GM12878 (cell line): ENCODE results near the gene MCOLN3. TPM values are rescaled to one million over a fixed set of nuclear protein-coding genes. Genes with fewer than 3 reads are reported as not detected.

Experiments
- ATAC-seq: fragments of 200-7000 bp; cut with Tn5 transposase; 3 replicates; pipeline ENCODE4 v1.9.1; 2020; ENCODE audit warnings: mild to moderate bottlenecking, moderate library complexity
- BruUV-seq: library from RNA; stranded (reverse); fragments of 400-500 nt; replicated peaks from 2 replicates; lab custom pipeline; 2021; lab: Mats Ljungman, UMichigan
- CTCF ChIA-PET: fragments of 300-600 bp; sonication (Branson Sonifier 250); formaldehyde crosslinking; extraction: SDS; loops from one replicate; lab custom pipeline; 2021; ENCODE audit warnings: inconsistent platforms; lab: Yijun Ruan, JAX
- POLR2A ChIA-PET: fragments of 350-600 bp; formaldehyde crosslinking; extraction: SDS; loops from one replicate; lab custom pipeline; 2021; ENCODE audit warnings: inconsistent platforms; lab: Charles Lee
- RAD21 ChIA-PET: fragments of 300-600 bp; sonication (Branson Sonifier 250); formaldehyde crosslinking; loops from one replicate; lab custom pipeline; 2023; ENCODE audit warnings: antibody characterized with exemption; ENCODE audit not compliant: unreplicated experiment; lab: Charles Lee
- SMC1A ChIA-PET: fragments of 300-600 bp; sonication (Branson Sonifier 250); formaldehyde crosslinking; loops from one replicate; lab custom pipeline; 2023; ENCODE audit not compliant: unreplicated experiment, uncharacterized antibody; lab: Charles Lee
- DNase-seq: peaks from one replicate; pipeline ENCODE4 v3.0.0-alpha.2; 2011; ENCODE audit warnings: low read depth, low spot score
- FAIRE-seq: peaks from 3 replicates; lab custom pipeline; 2011; peaks lifted over from hg19 to GRCh38; lab: Jason Lieb, UNC
- H2AFZ ChIP-seq: 2 replicates; pipeline ENCODE4 v1.6.0; 2011; ENCODE audit warnings: low read depth, low read length, control low read depth; ENCODE audit not compliant: control insufficient read depth
- H3K27ac ChIP-seq: 2 replicates; pipeline ENCODE4 v1.5.1; 2011; ENCODE audit warnings: control low read depth; ENCODE audit not compliant: control insufficient read depth, insufficient read depth
- H3K27me3 ChIP-seq, 2 experiments: replicated peaks in 1 of 2; 2 replicates each; pipeline versions ENCODE4 v1.6.0 to v1.6.1; 2011; ENCODE audit warnings: low read length in 1 of 2; ENCODE audit not compliant: control insufficient read depth in 2 of 2, insufficient read depth in 2 of 2
- H3K36me3 ChIP-seq, 2 experiments: 2 replicates each; pipeline ENCODE4 v1.5.1; 2011; ENCODE audit warnings: low read length in 1 of 2; ENCODE audit not compliant: control insufficient read depth in 2 of 2, insufficient read depth in 2 of 2
- H3K4me1 ChIP-seq: 2 replicates; pipeline ENCODE4 v1.6.1; 2011; ENCODE audit warnings: mild to moderate bottlenecking, low read length, moderate library complexity, mixed read lengths; ENCODE audit not compliant: control insufficient read depth, insufficient read depth
- H3K4me2 ChIP-seq: 2 replicates; pipeline ENCODE4 v1.6.0; 2011; ENCODE audit warnings: control low read depth; ENCODE audit not compliant: control insufficient read depth, insufficient read depth
- H3K4me3 ChIP-seq: fragments of 200-600 bp; sonication (generic); 2 replicates; pipeline ENCODE4 v1.5.1; 2016
- H3K79me2 ChIP-seq: 2 replicates; pipeline ENCODE4 v1.6.0; 2011; ENCODE audit warnings: low read length; ENCODE audit not compliant: control insufficient read depth, insufficient read depth
- H3K9ac ChIP-seq: 2 replicates; pipeline ENCODE4 v1.8.0; 2011; ENCODE audit warnings: low read length, control low read depth, mixed read lengths; ENCODE audit not compliant: control insufficient read depth, insufficient read depth
- H3K9me3 ChIP-seq: replicated peaks from 3 replicates; pipeline ENCODE4 v1.5.1; 2011; ENCODE audit warnings: mild to moderate bottlenecking, low read length; ENCODE audit not compliant: control insufficient read depth, insufficient read depth
- H4K20me1 ChIP-seq: 2 replicates; pipeline ENCODE4 v1.6.0; 2011; ENCODE audit not compliant: control insufficient read depth, insufficient read depth
- CEBPB ChIP-seq, 2 experiments: fragments of 150-350 bp in 1 of 2; IDR thresholded peaks; 2 replicates each; pipeline ENCODE4 v1.6.1; 2012 to 2014; ENCODE audit warnings: low read depth in 2 of 2, low read length in 2 of 2, borderline replicate concordance in 1 of 2, inconsistent platforms in 1 of 2
- CREM ChIP-seq: IDR thresholded peaks from 2 replicates; pipeline ENCODE4 v1.6.1; 2014; ENCODE audit warnings: antibody characterized with exemption, low read depth
- EZH2 ChIP-seq: IDR thresholded peaks from 2 replicates; pipeline ENCODE4 v1.6.1; 2012; ENCODE audit warnings: low read depth, mild to moderate bottlenecking, control low read depth, inconsistent platforms, low read length, borderline replicate concordance; ENCODE audit not compliant: control insufficient read depth
- HCFC1 ChIP-seq: fragments of 150-350 bp; IDR thresholded peaks from 2 replicates; pipeline ENCODE4 v1.6.1; 2014; ENCODE audit warnings: low read length
- IKZF2 ChIP-seq, 2 experiments: fragments of 450-650 bp; IDR thresholded peaks; 2 replicates each; pipeline ENCODE4 v1.6.1; 2017; ENCODE audit warnings: mild to moderate bottlenecking in 2 of 2, moderate library complexity in 2 of 2
- IRF4 ChIP-seq: IDR thresholded peaks from 2 replicates; pipeline ENCODE4 v1.6.1; 2011; ENCODE audit warnings: low read depth, low read length
- JUNB ChIP-seq: IDR thresholded peaks from 2 replicates; pipeline ENCODE4 v1.6.1; 2016; ENCODE audit warnings: antibody characterized with exemption, mild to moderate bottlenecking
- JUND ChIP-seq: IDR thresholded peaks from 2 replicates; pipeline ENCODE4 v1.6.1; 2012; ENCODE audit warnings: low read depth, mild to moderate bottlenecking, low read length, improper control_type of control experiment, moderate library complexity
- MYB ChIP-seq: fragments of 150-350 bp; IDR thresholded peaks from 2 replicates; pipeline ENCODE4 v1.6.1; 2014; ENCODE audit warnings: mild to moderate bottlenecking, low read depth, low read length, borderline replicate concordance
- MYC ChIP-seq: IDR thresholded peaks from 2 replicates; pipeline ENCODE4 v1.6.1; 2011; ENCODE audit warnings: mild to moderate bottlenecking, low read length, moderate library complexity, inconsistent platforms; ENCODE audit not compliant: insufficient read depth, insufficient replicate concordance, insufficient read length, severe bottlenecking
- NFYB ChIP-seq: IDR thresholded peaks from 2 replicates; pipeline ENCODE4 v1.6.1; 2011; ENCODE audit warnings: low read depth, mild to moderate bottlenecking, low read length, improper control_type of control experiment, moderate library complexity; ENCODE audit not compliant: insufficient read depth
- WGBS: methylation state at CpG from one replicate; pipeline ENCODE4 v1.1.6; 2016; ENCODE audit warnings: low lambda C conversion rate; ENCODE audit not compliant: insufficient replicate concordance, insufficient coverage; ENCODE audit errors: missing lambda C conversion rate; 5-methylcytosine and 5-hydroxymethylcytosine counted together
- in situ Hi-C: fragments of 300-500 bp; cut with MboI; formaldehyde crosslinking; loops from 9 replicates; pipeline ENCODE4 v1.14.3; 2018; ENCODE audit warnings: mixed read lengths
- intact Hi-C: fragments of 100-400 bp; cut with micrococcal nuclease; formaldehyde crosslinking; loops from one replicate; pipeline ENCODE4 v1.14.2; 2022; ENCODE audit not compliant: unreplicated experiment
- polyA plus RNA-seq, 11 experiments: library from polyadenylated mRNA; depleted of rRNA in 4 of 11; unstranded in 6 of 11; stranded (reverse) in 5 of 11; fragments of >200 nt; fragmentation: Nextera tagmentation in 4 of 11; fragmentation: Illumina TruSeq in 1 of 11; extraction: Ambion mirVana in 4 of 11; extraction: Trizol in 1 of 11; gene quantifications; 1 replicate in 1 of 11; 2 replicates in 10 of 11; pipeline versions ENCODE4 v1.2.1 to v1.2.3, GENCODE V29; 2011 to 2016; ENCODE audit warnings: inconsistent platforms in 2 of 11, missing spikeins in 2 of 11, low read depth in 1 of 11
- total RNA-seq, 4 experiments: library from RNA; depleted of rRNA in 3 of 4; stranded (reverse); fragments of >200 nt in 3 of 4; fragmentation: Illumina TruSeq in 1 of 4; extraction: Trizol in 1 of 4; gene quantifications; 2 replicates each; pipeline versions ENCODE4 v1.2.1 to v1.2.3, GENCODE V29; 2013 to 2021
- TF ChIP-seq, protein P1 (sequence below): IDR thresholded peaks from 2 replicates; pipeline ENCODE4 v1.6.1; 2011; ENCODE audit warnings: borderline replicate concordance, low read depth, mild to moderate bottlenecking, moderate library complexity, mixed read lengths, low read length; ENCODE audit not compliant: insufficient read depth; ENCODE audit errors: extremely low read length
- TF ChIP-seq, protein P2 (sequence below): fragments of 450-650 bp; formaldehyde crosslinking; IDR thresholded peaks from 2 replicates; pipeline ENCODE4 v1.4.0; 2020; ENCODE audit warnings: mild to moderate bottlenecking, moderate library complexity
- TF ChIP-seq, protein P3 (sequence below): IDR thresholded peaks from 2 replicates; pipeline ENCODE4 v1.6.1; 2011; ENCODE audit warnings: borderline replicate concordance, low read depth, mild to moderate bottlenecking, moderate library complexity, low read length; ENCODE audit not compliant: insufficient read depth, poor library complexity, severe bottlenecking
- TF ChIP-seq, protein P4 (sequence below): fragments of 450-650 bp; IDR thresholded peaks from 2 replicates; pipeline ENCODE4 v1.6.1; 2016; ENCODE audit warnings: mild to moderate bottlenecking

Gene MCOLN3
- total and polyA plus RNA-seq, 10 of the 15 experiments (the other 5 are each of a cell fraction or from before 2014, with no cell fraction given): 0.48 to 7.4 (median 3.8) TPM

DNA sequence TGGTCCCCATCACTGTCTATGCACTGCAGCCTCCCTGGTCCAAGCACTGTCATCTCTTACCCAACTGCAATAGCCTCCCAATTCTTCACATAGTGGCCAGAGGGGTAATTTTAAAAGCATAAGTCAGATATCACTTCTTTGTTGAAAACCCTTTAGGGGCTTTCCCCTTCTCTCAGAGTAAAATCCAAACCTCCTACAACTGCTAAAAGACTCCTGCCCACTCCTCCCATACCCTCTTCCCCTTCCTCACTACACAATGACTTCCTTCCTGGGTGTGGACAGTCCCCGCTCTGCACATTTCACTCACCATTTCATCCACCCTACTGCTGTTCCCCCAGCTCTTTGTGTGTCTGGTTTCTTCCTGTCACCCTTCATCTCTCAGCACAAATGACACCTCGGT lies 59.7 kb downstream of the MCOLN3 start:
- ChIA-PET CTCF (no interaction called here), POLR2A (interaction anchor here (0.7 to 8.7 kb wide), 3 partner anchors 10 to 15 kb away, joined by 3 to 69 read pairs (median 4); no protein-coding TSS in a partner anchor), RAD21 (interaction anchor here (0.7 to 0.9 kb wide), 2 partner anchors 16 to 39 kb away, joined by 4 to 7 read pairs; no protein-coding TSS in a partner anchor), SMC1A (interaction anchor here (0.7 to 9.8 kb wide), 2 partner anchors 15 to 31 kb away, joined by 5 to 132 read pairs; no protein-coding TSS in a partner anchor)
- Histone ChIP-seq H2AFZ (peak overlapping the region; percentile 15; the same call in 1 of the 2 replicates), H3K79me2 (peaks cover 91% of the 10 kb centered on the region), H3K4me3 (peak overlapping the region; percentile 62), H3K27ac (peak overlapping the region; percentile 77), H3K9me3 (no peaks in the 10 kb centered on the region; the same call in 1 of the 3 replicates), H3K36me3 (peaks cover 1 to 5% of the 10 kb centered on the region in 2 experiments; a peak in 1 of 4 replicates), H3K4me2 (peak overlapping the region; percentile 72), H3K9ac (peak overlapping the region; percentile 22), H4K20me1 (no peaks in the 10 kb centered on the region), H3K4me1 (peaks cover 23% of the 10 kb centered on the region), H3K27me3 (no peaks in the 10 kb centered on the region)
- no TSS peak for BruUV-seq
- intact Hi-C loops: loop anchor here (1.0 kb wide), 1 partner anchor 18 kb away; no protein-coding TSS in a partner anchor
- ATAC-seq: peak; percentile 72
- 0% methylated on average over 2 of the region's 2 CpGs for WGBS
- peak; percentile 96 for FAIRE-seq
- in situ Hi-C loops: loop anchor here (25.0 kb wide), 1 partner anchor 1924 kb away; the partner anchor contains the start of genes HS2ST1 and SELENOF
- no peak for DNase-seq
- TF ChIP-seq, protein P1, sequence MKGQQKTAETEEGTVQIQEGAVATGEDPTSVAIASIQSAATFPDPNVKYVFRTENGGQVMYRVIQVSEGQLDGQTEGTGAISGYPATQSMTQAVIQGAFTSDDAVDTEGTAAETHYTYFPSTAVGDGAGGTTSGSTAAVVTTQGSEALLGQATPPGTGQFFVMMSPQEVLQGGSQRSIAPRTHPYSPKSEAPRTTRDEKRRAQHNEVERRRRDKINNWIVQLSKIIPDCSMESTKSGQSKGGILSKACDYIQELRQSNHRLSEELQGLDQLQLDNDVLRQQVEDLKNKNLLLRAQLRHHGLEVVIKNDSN: no peak
- TF ChIP-seq JUND (no peak), EZH2 (no peak), HCFC1 (no peak), MYB (no peak), CEBPB (IDR thresholded peaks at IDR 0.05; ENCODE audit: borderline replicate concordance in 1 of 2, low read depth in 2 of 2, low read length in 2 of 2) (no peak), IRF4 (peak; percentile 52; the same call in 1 of the 2 replicates), IKZF2 (IDR thresholded peaks at IDR 0.05) (peak; percentile 70 to 78; a peak in 2 of 4 replicates), MYC (no peak), CREM (peak; percentile 32; the same call in 1 of the 2 replicates), JUNB (peak; percentile 66), NFYB (no peak)
- TF ChIP-seq, protein P2, sequence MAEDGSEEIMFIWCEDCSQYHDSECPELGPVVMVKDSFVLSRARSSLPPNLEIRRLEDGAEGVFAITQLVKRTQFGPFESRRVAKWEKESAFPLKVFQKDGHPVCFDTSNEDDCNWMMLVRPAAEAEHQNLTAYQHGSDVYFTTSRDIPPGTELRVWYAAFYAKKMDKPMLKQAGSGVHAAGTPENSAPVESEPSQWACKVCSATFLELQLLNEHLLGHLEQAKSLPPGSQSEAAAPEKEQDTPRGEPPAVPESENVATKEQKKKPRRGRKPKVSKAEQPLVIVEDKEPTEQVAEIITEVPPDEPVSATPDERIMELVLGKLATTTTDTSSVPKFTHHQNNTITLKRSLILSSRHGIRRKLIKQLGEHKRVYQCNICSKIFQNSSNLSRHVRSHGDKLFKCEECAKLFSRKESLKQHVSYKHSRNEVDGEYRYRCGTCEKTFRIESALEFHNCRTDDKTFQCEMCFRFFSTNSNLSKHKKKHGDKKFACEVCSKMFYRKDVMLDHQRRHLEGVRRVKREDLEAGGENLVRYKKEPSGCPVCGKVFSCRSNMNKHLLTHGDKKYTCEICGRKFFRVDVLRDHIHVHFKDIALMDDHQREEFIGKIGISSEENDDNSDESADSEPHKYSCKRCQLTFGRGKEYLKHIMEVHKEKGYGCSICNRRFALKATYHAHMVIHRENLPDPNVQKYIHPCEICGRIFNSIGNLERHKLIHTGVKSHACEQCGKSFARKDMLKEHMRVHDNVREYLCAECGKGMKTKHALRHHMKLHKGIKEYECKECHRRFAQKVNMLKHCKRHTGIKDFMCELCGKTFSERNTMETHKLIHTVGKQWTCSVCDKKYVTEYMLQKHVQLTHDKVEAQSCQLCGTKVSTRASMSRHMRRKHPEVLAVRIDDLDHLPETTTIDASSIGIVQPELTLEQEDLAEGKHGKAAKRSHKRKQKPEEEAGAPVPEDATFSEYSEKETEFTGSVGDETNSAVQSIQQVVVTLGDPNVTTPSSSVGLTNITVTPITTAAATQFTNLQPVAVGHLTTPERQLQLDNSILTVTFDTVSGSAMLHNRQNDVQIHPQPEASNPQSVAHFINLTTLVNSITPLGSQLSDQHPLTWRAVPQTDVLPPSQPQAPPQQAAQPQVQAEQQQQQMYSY (CRISPR knock-in tag): no peak
- TF ChIP-seq, protein P3, sequence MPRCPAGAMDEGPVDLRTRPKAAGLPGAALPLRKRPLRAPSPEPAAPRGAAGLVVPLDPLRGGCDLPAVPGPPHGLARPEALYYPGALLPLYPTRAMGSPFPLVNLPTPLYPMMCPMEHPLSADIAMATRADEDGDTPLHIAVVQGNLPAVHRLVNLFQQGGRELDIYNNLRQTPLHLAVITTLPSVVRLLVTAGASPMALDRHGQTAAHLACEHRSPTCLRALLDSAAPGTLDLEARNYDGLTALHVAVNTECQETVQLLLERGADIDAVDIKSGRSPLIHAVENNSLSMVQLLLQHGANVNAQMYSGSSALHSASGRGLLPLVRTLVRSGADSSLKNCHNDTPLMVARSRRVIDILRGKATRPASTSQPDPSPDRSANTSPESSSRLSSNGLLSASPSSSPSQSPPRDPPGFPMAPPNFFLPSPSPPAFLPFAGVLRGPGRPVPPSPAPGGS: peak; percentile 29
- TF ChIP-seq, protein P4, sequence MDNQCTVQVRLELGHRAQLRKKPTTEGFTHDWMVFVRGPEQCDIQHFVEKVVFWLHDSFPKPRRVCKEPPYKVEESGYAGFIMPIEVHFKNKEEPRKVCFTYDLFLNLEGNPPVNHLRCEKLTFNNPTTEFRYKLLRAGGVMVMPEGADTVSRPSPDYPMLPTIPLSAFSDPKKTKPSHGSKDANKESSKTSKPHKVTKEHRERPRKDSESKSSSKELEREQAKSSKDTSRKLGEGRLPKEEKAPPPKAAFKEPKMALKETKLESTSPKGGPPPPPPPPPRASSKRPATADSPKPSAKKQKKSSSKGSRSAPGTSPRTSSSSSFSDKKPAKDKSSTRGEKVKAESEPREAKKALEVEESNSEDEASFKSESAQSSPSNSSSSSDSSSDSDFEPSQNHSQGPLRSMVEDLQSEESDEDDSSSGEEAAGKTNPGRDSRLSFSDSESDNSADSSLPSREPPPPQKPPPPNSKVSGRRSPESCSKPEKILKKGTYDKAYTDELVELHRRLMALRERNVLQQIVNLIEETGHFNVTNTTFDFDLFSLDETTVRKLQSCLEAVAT: peak; percentile 84
